Adipocyte (in vitro differentiated cells): ENCODE results near the gene FBXO8.

Experiments
- DNase-seq: peaks from one replicate; pipeline ENCODE4 v3.0.0-alpha.2; 2015; ENCODE audit warnings: low read depth
- H3K27me3 ChIP-seq: replicated peaks from 2 replicates; pipeline ENCODE4 v1.7.0; 2013; ENCODE audit warnings: mild to moderate bottlenecking, low read length, moderate library complexity; ENCODE audit not compliant: control insufficient read depth, insufficient read depth
- H3K36me3 ChIP-seq: 2 replicates; pipeline ENCODE4 v1.7.0; 2013; ENCODE audit warnings: low read length, mild to moderate bottlenecking, moderate library complexity; ENCODE audit not compliant: control insufficient read depth, insufficient read depth, severe bottlenecking
- H3K4me1 ChIP-seq: 2 replicates; pipeline ENCODE4 v1.7.0; 2013; ENCODE audit warnings: mild to moderate bottlenecking, low read length, moderate library complexity; ENCODE audit not compliant: control insufficient read depth, insufficient read depth
- H3K4me3 ChIP-seq: 2 replicates; pipeline ENCODE4 v1.7.0; 2013; ENCODE audit warnings: mild to moderate bottlenecking, low read length, moderate library complexity
- H3K9ac ChIP-seq: 2 replicates; pipeline ENCODE4 v1.7.0; 2013; ENCODE audit warnings: mild to moderate bottlenecking, low read length, moderate library complexity
- H3K9me3 ChIP-seq: 2 replicates; pipeline ENCODE4 v1.7.0; 2013; ENCODE audit warnings: mild to moderate bottlenecking, low read length, moderate library complexity; ENCODE audit not compliant: control insufficient read depth

FBXO8 gene

DNA sequence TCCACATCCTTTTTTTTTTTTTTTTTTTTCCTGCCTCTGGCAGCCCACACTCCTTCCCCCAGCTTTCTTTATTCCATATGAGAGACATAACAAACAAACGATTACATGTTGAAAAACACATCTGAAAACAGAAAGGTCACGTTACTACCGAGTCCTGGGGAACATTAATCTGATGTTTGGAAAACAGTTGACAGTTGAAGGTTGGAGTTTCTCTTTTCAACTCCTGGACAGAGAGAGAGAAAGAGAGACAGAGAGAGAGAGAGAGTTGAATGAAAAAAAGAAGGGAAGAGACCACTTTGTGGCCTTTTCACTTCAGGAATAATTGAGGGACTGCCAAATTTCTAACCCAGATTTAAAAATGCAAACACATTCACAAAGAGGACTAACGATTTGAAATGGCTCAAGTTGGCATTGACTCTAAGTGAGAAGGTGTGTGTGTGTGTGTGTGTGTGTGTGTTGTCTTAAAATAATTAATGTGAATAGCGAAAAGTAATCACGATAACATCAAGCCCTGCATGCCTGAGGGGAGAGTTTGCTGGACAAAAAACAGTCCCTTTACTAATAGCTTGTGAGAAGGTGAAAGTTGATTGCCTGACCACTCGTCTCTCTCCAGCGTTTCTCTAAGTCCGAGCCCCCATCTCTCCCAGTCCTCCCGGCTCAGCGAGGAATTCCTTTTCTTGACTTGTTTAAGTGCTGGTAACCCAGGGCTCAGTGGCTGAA lies 67.3 kb downstream of the FBXO8 start:
- Histone ChIP-seq H3K4me3 (no peak overlapping the region), H3K27me3 (peaks cover 37% of the 10 kb centered on the region), H3K9ac (no peak overlapping the region), H3K36me3 (no peaks in the 10 kb centered on the region), H3K9me3 (no peaks in the 10 kb centered on the region), H3K4me1 (peaks cover 28% of the 10 kb centered on the region)
- no peak for DNase-seq

GRCh38 chr4:174215057-174215456 lies 68.4 kb downstream of the FBXO8 start:
- H3K36me3 ChIP-seq: no peaks in the 10 kb centered on the region
- peaks cover 37% of the 10 kb centered on the region for H3K27me3 ChIP-seq
- H3K9me3 ChIP-seq: no peaks in the 10 kb centered on the region
- no peak overlapping the region for H3K4me3 ChIP-seq
- DNase-seq: no peak
- H3K9ac ChIP-seq: no peak overlapping the region
- peaks cover 28% of the 10 kb centered on the region for H3K4me1 ChIP-seq

DNA sequence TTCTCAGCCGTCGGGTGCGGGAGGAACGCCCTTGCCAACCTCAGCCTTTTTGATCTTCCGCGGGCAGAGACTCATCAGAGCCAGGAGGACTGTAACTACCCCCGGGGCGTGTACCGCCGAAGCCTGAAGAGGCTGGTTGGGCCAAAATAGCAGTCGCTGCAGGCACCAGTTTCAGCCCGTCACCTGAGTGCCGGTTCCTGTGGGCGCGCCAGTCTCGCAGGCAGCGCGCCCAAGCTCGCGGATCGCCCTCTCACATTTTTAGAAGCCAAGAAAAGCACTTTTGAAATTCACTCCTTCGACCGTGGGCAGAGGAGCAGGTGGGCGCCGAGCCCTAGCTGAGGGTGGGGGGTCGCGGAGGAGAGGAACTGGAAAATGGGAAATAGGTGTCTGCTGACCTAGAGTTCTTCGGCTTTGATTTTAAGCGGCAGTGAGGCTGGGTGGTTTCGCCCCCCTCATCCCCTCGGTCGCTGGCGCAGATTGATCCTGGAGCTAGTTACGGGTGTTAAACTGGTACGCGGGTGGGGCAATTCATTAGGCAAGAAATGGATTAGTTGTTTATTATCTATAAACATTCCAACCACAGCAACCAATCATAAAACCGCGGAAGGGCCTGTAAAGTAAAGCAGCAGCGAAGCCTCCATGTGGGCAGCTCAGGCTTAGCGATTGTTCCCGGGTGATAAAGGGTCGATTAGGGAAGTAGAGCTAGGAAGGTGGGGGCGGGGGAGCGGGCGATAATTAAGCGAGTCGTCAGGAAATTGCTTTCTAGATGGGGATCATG lies 69.2 kb downstream of the FBXO8 start:
- H3K4me1 ChIP-seq: peaks cover 28% of the 10 kb centered on the region
- DNase-seq: no peak
- H3K36me3 ChIP-seq: no peaks in the 10 kb centered on the region
- no peaks in the 10 kb centered on the region for H3K9me3 ChIP-seq
- H3K4me3 ChIP-seq: peak overlapping the region; percentile 80
- peak overlapping the region; percentile 23 for H3K9ac ChIP-seq
- peaks cover 37% of the 10 kb centered on the region for H3K27me3 ChIP-seq

DNA sequence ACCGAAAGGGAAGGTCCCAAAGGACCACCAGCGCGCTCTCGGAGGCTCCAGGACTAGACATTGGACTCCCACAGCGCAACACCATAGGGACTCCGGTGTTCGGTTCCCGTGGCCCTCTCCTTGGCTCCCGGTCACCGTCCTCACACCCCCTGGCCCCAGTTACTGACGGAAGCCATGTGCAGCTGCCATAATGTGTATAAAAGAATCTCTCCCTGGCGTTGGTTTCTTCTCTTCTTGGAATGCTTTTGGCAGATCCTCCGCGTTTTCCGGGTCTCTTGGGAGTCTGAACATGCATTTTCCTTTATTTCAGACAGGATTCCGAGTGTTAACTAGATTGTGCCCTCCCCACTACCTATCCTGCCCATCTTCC lies 69.8 kb downstream of the FBXO8 start:
- peak overlapping the region; percentile 80 for H3K4me3 ChIP-seq
- no peak for DNase-seq

DNA sequence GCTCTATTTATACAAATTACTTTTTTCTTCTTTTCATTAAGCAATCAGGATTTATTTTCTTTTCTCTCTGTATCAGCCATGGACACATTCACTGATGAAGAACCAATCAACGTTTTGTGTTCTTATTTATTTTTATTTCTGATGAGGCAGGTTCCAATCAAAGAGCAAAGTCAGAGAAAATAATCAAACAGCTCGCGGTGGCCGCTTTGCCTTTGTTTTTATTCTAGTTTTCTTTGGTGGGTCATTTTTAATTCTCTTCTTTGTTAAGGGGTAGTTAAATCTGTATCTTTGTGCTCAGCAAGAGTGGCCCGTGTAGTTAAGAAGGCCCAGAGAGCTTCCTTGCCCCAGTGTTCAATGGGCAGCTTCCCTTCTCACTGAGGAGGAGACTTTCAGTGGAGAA lies 71.4 kb downstream of the FBXO8 start:
- H3K9ac ChIP-seq: no peak overlapping the region
- H3K9me3 ChIP-seq: no peaks in the 10 kb centered on the region
- H3K4me3 ChIP-seq: peak overlapping the region; percentile 15
- H3K27me3 ChIP-seq: peaks cover 37% of the 10 kb centered on the region
- no peaks in the 10 kb centered on the region for H3K36me3 ChIP-seq
- H3K4me1 ChIP-seq: peaks cover 17% of the 10 kb centered on the region
- DNase-seq: no peak

More for the DNA sequence above, 69.8 kb downstream of the FBXO8 start:
- H3K9ac ChIP-seq: peak overlapping the region; percentile 23
- no peaks in the 10 kb centered on the region for H3K36me3 ChIP-seq
- H3K27me3 ChIP-seq: peaks cover 37% of the 10 kb centered on the region
- H3K4me1 ChIP-seq: peaks cover 28% of the 10 kb centered on the region
- no peaks in the 10 kb centered on the region for H3K9me3 ChIP-seq

DNA sequence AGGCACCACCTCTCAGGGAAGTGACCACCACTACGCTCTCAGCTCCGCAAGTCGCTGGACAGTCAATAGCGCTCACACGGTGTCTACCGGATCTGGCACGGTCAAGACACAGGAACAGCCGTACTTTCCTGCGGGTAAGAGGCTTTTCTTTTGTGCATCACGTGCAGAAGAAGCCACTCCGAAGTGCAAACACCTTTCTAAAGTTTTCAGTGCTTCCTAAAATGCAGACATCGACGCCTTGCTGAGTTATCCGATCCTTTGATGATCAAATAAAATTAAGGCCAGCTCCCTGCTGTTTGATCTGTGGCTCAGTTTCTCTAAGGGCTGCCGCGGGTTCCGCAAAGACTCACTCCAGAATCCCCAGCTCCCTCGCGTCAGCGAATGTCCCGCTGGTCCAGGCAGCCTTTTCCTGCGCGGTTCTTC lies 71.8 kb downstream of the FBXO8 start:
- no peaks in the 10 kb centered on the region for H3K36me3 ChIP-seq
- H3K9me3 ChIP-seq: no peaks in the 10 kb centered on the region
- H3K4me1 ChIP-seq: peaks cover 13% of the 10 kb centered on the region
- DNase-seq: no peak
- no peak overlapping the region for H3K9ac ChIP-seq
- peak overlapping the region; percentile 15 for H3K4me3 ChIP-seq
- peaks cover 34% of the 10 kb centered on the region for H3K27me3 ChIP-seq

GRCh38 chr4:174210952-174211490 lies 72.4 kb downstream of the FBXO8 start:
- Histone ChIP-seq H3K4me1 (peaks cover 13% of the 10 kb centered on the region), H3K36me3 (no peaks in the 10 kb centered on the region), H3K4me3 (no peak overlapping the region), H3K9me3 (no peaks in the 10 kb centered on the region), H3K9ac (no peak overlapping the region), H3K27me3 (peaks cover 28% of the 10 kb centered on the region)
- no peak for DNase-seq

GRCh38 chr4:174210354-174210753 lies 73.1 kb downstream of the FBXO8 start:
- no peaks in the 10 kb centered on the region for H3K9me3 ChIP-seq
- peaks cover 22% of the 10 kb centered on the region for H3K27me3 ChIP-seq
- H3K4me3 ChIP-seq: no peak overlapping the region
- no peaks in the 10 kb centered on the region for H3K36me3 ChIP-seq
- no peak overlapping the region for H3K9ac ChIP-seq
- peaks cover 13% of the 10 kb centered on the region for H3K4me1 ChIP-seq
- DNase-seq: no peak

- no peak overlapping the region for H3K4me3 ChIP-seq
- peaks cover 12% of the 10 kb centered on the region for H3K27me3 ChIP-seq
- peaks cover 9% of the 10 kb centered on the region for H3K4me1 ChIP-seq
- H3K36me3 ChIP-seq: no peaks in the 10 kb centered on the region
- peak; percentile 47 for DNase-seq
- H3K9me3 ChIP-seq: no peaks in the 10 kb centered on the region
- no peak overlapping the region for H3K9ac ChIP-seq
Measured at GRCh38 chr4:174209341-174209740, 74.1 kb downstream of the FBXO8 start.

DNA sequence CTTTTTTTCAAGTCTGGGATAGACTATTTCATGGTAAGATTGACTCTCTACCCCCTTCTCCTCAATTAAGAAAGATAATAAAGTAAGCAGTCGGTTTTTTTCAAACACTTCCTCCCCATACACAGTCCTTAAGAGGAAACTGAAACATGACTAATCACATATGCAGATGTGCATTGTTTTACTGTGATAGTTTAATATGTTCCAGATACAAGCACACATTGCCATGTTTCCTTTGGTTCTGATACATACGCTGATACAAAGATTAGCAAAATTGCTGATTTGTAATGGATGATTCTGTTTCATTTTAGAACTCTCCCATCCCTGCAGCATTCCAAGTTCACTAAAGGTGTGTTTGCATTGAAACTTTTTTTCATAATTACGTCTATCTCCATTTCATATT lies 76.1 kb downstream of the FBXO8 start:
- Histone ChIP-seq H3K9ac (no peak overlapping the region), H3K27me3 (no peaks in the 10 kb centered on the region), H3K4me3 (no peak overlapping the region), H3K36me3 (no peaks in the 10 kb centered on the region), H3K9me3 (no peaks in the 10 kb centered on the region), H3K4me1 (no peaks in the 10 kb centered on the region)
- no peak for DNase-seq

DNA sequence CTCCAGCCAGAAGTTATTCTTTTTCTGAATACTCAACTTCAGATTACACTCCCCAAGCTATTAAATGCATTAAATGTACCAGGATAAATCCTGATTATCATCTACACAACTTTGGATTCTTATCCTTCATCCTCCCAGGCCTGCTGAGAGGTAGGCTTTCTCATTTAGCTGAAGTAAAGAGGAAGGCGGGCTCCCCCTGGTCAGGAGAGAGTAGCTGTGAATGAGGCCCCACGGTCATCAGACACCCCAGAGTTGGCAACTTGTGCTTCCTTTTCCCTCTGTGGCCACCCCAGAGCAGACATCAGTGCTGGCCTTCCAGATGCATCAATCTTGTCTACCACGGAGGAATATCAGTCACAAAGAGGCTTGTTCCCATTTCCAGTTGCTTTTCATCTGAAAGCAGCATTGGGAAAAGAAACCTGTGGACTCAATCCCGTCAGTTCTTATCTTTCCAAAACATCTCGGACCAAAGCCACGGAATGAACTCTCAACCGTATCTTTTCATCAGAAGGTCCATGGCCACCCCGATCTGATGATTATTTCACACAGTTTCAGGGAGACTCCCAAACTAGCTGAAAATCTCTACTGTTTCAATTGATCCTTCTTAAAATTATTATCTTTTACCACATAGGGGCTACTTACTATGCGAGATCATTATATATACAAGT lies 79.2 kb downstream of the FBXO8 start:
- Histone ChIP-seq H3K27me3 (no peaks in the 10 kb centered on the region), H3K9ac (no peak overlapping the region), H3K4me1 (peaks cover 1% of the 10 kb centered on the region), H3K4me3 (no peak overlapping the region), H3K36me3 (no peaks in the 10 kb centered on the region), H3K9me3 (no peaks in the 10 kb centered on the region)
- no peak for DNase-seq
